Measurements from ENCODE around the gene PARD6G.

Gene PARD6G

DNA sequence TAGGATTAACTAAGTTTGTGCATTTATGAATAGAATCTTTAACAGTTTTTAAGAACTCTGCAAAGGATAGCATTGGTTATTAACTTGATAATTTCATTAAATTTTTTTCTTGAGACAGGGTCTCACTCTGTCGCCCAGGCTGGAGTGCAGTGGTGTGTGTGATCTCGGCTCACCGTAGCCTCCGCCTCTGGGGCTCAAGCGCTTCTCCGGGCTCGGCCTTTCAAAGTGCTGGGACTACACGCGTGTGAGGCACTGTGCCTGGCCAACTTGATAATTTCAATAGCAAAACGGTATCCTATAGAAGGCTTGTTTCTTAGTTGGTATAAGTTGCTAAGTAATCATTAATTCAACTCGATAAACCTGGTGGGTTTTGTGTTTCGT, 100.3 kb downstream of the PARD6G start:
- no peak for DNase-seq
- no peak for ATAC-seq

- ATAC-seq, result no peak
- DNase-seq, result no peak
These were observed 102.0 kb downstream of the PARD6G start for GRCh38 chr18:80145196-80145804.

DNA sequence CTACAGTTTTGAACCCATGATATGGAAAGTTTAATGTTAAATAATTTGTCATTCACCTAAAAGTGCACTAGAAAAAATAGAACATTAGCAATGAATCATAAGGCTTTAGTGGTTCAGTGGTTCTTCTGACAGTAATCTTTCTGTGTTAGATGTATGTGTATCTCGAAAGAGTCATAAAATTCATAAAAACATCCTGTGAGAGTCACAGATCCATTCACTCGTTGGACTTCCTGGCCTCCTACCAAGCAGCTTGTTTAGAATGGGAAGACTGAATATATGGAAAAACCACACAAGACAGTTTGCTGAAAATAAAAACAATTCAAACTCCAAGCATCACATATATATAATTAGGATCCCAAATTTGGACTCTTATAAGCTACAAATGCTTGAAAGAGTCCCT, 103.4 kb downstream of the PARD6G start:
- no peak for ATAC-seq
- DNase-seq, result no peak

- peak; percentile 36 for ATAC-seq
These were observed 106.8 kb downstream of the PARD6G start for GRCh38 chr18:80140455-80140985.

GRCh38 chr18:80137976-80138375, 109.3 kb downstream of the PARD6G start:
- DNase-seq (no peak), ATAC-seq (no peak)

More at GRCh38 chr18:80140455-80140985, 106.8 kb downstream of the PARD6G start:
- DNase-seq, result no peak

DNA sequence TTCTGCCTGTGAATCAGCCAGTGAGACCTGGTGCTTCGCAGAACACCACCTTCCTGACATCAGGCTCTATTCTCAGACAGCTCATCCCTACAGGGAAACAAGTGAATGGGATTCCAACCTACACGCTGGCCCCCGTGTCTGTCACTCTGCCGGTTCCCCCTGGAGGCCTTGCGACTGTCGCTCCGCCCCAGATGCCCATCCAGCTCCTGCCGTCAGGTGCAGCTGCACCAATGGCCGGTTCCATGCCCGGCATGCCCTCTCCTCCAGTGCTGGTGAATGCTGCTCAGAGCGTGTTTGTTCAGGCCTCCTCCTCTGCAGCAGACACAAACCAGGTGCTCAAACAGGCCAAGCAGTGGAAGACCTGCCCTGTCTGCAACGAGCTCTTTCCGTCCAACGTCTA, 110.2 kb downstream of the PARD6G start:
- ATAC-seq (no peak), DNase-seq (no peak)

DNA sequence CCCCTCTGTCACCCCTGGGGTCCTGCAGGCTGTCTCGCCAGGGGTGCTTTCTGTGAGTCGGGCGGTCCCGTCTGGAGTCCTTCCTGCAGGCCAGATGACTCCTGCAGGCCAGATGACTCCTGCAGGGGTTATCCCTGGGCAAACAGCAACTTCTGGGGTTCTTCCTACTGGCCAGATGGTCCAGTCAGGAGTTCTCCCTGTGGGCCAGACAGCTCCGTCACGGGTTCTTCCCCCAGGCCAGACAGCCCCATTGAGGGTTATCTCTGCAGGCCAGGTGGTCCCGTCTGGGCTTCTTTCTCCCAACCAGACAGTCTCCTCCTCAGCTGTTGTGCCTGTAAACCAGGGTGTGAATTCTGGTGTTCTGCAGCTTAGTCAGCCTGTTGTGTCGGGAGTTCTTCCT, 110.6 kb downstream of the PARD6G start:
- ATAC-seq, result no peak
- no peak for DNase-seq

DNA sequence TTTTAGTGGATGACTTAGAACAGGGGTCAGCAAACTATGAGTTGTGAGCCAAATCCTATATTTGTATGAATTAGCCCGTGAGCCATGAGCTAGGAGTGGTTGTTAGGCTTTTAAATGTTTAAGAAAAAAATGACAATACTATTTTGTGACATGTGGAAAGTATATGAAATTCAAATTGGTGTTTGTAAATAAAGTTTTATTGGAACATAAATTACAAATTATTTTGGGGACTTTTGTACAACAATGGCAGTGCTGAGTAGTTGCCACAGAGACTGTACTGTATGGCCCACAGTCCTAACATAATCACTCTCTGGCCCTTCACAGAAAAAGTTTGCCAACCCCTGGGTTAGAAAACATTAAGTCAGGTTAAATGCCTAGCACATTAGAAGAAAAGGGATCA, 112.2 kb downstream of the PARD6G start:
- DNase-seq, result no peak
- ATAC-seq, result no peak

GRCh38 chr18:80133124-80133523, 114.2 kb downstream of the PARD6G start:
- DNase-seq, result no peak

GRCh38 chr18:80132180-80132812, 115.0 kb downstream of the PARD6G start:
- DNase-seq, result no peak
- no peak for ATAC-seq

More at GRCh38 chr18:80133124-80133523, 114.2 kb downstream of the PARD6G start:
- no peak for ATAC-seq

GRCh38 chr18:80130555-80130954, 116.8 kb downstream of the PARD6G start:
- no peak for DNase-seq
- ATAC-seq, result peak; percentile 40

GRCh38 chr18:80129672-80130367, 117.5 kb downstream of the PARD6G start:
- no peak for ATAC-seq

DNA sequence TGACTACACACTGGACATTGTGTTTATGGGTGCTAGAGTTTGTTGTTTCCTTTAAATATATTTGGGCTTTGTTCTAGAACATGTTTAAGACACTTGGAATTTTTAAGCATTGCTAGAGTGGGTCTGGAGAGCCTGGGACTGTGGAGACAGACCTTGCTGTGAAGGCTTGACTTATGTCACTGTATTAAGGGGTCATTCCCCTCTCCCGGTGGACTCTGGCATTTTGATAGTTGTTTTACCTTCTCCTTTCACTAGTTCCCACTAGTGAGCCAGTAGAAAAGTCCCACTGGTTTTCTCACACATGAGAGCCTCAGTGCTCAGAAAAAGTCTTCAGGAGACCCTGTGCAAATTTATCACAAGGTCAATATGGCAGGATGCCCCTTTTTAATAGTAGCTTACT, 119.7 kb downstream of the PARD6G start:
- ATAC-seq (no peak), DNase-seq (no peak)

More at GRCh38 chr18:80129672-80130367, 117.5 kb downstream of the PARD6G start:
- no peak for DNase-seq

- DNase-seq (no peak), ATAC-seq (no peak)
These were observed 120.5 kb downstream of the PARD6G start for GRCh38 chr18:80126797-80127196.

- no peak for ATAC-seq
- no peak for DNase-seq
These were observed 123.2 kb downstream of the PARD6G start for GRCh38 chr18:80124131-80124530.

GRCh38 chr18:80120932-80121331, 126.4 kb downstream of the PARD6G start:
- no peak for DNase-seq

DNA sequence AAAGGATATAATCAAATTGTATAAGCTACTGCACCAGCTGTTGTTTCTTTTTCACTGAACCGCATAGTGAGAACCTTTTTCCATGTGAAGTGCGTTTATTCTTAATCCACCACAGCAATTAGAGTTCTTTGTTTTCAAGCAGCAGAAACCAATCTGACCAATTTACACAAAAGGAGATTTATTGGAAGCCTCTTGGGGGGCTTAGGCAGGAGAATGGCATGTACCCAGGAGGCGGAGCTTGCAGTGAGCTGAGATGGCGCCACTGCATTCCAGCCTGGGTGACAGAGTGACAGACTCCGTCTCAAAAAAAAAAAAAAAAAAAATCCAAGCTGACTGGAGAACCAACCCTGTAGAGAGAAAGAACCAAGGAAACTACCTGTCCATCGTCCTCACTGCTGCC, 128.2 kb downstream of the PARD6G start:
- no peak for DNase-seq
- ATAC-seq, result no peak

More at GRCh38 chr18:80120932-80121331, 126.4 kb downstream of the PARD6G start:
- no peak for ATAC-seq

DNA sequence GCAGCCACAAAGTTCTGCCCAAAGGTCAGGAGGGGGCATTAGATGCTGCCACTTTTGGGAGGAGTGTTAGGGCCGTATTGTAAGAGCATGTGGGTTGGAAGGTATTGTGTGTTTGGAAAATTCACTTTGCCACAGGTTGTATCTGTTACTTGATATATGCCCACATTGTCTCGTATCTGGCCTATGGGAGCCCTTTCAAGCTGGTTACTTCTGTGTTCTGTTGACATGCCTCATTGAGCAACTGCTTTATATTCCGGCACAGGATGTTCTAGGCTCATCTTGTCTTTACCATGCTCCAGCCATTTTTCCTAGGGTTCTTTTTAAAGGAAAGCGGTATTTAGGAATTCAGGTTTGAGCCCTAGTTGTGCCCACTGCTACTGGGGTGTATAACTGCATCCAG, 132.3 kb downstream of the PARD6G start:
- ATAC-seq (no peak), DNase-seq (no peak)

DNA sequence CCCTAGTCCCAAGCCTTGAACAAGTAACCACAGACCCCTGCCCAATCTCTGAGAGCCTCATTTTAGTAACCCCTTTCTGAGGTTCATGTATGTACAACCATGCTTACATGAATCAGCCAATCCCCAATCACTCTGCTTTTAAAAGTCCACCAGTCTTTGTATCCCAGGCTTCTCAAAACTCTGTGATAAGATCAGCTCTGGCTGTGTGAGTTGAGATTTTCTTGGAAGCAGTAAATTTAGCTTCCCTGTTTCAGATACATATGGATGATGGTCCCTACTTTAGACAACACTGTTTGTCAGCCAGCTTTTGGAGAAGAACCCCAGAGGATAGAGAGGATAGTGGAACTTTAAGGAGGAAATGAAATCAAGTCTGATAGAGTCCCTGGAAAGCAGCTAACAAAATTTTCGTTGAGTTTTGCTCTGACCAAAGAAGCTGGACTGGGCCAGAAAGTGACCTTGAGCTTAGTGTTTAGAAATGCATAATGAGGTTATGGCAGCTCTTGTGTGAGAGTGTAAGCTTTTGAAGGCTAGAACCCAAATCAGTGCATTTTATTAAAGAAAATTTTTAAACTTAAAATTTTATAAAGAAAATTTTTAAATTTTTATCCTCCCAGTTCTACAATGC, 134.6 kb downstream of the PARD6G start:
- no peak for DNase-seq
- no peak for ATAC-seq

DNA sequence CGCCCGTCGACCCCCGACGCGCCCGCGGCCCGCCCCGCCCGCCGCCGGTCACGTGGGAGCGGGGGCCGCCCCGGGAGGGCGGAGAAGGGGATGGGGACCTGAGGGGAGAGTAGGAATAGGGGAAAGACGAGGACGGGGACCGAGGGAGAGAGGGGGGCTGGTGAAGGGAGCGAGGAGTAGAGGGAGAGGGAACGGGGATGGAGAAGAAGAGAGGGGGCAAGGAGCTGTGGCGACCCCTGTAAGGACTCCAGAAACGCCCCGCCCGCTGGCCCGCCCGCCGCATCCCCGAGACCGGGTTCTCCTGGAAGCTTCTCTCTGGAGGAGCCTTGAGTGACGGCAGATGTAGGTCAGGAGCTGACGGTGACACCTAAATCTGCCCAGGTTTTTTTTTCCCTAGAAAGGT, 137.6 kb downstream of the PARD6G start:
- ATAC-seq (peak; percentile 15), DNase-seq (peak; percentile 56)

DNA sequence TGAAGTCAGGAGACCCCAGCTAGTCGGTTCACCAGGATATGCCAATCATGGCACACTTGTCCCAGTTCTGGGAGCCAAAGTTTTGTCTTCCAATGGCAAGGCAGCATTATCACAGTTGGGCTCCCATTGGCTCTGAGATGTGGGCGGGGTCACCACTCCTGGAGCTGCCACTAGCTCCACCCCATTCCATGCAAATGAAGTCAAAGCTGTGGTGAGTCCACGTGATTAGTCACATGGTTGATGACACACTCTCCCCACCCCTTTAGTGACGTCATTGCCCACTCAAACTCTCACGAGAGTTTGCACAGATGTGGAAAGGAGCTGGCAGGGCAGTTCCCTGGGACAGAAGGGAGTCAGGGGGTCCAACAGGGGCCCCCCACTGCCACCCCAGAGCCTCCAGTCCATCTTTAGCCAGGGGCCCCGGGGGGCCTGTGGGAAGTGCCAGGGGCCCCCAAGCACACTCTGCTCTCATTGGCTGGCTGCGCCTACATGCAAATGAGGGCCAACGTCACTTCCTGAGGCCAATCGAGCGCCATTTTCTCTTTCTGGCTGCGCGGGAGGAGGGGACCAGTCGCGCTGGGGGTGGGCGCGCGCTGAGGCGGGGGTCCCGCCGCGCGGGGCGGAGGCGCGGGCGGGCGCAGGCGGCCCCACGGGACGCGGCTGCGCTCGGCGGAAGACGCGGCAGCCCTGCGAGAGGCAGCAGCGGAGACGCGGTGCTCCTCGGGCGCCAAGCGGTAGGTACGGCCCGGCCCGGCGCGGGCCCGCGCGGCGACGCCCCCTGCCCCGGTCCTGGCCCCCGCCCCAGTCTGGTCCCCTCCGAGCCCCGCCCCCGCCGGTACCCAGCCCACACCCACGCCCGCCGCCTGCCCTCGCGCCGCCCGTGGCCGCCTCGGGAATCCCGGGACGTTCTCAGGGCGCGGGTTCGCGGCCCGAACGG, 138.3 kb downstream of the PARD6G start, which contains the start of gene ADNP2:
TSS of gene ADNP2 (plus strand) at position 524 of the 937 bp plus-strand sequence. CDS start 8,281 bp downstream, outside the sequence.
- peak; percentile 86 for DNase-seq

More for the DNA sequence above, 138.3 kb downstream of the PARD6G start, which contains the start of gene ADNP2:
- ATAC-seq, result peak; percentile 77
